ENCODE results near the gene WWC2. TPM values are rescaled to one million over a fixed set of nuclear protein-coding genes. Genes with fewer than 3 reads are reported as not detected.
"Not testable (repeated sequence)": the region's sequence is repeated elsewhere in the genome, so short reads cannot be mapped to it uniquely, and the experiment has no call there.

WWC2 gene
- total and polyA plus RNA-seq, 5 donors from 2014 or later = 0.14 to 0.51 (median 0.27) TPM; not detected in 1

GRCh38 chr4:183146478-183146877 is 47.4 kb downstream of the WWC2 start:
- H3K9me3 Mint-ChIP-seq = peaks cover 0 to 1% (median 0%) of the 10 kb centered on the region in 7 donors
- no peaks in the 10 kb centered on the region for H3K36me3 Mint-ChIP-seq
- H3K27ac Mint-ChIP-seq = peak overlapping the region in 1 of 3 donors; percentile 59

GRCh38 chr4:183147196-183147595 is 48.1 kb downstream of the WWC2 start:
- Histone ChIP-seq H3K4me3 (ENCODE audit: low read depth, low read length) (no peak overlapping the region), H3K27me3 (ENCODE audit: control insufficient read depth, insufficient read depth, low read length) (peaks cover 1% of the 10 kb centered on the region), H3K36me3 (ENCODE audit: control insufficient read depth, insufficient read depth, low read length) (no peaks in the 10 kb centered on the region), H3K9me3 (ENCODE audit: control insufficient read depth in 2 of 2, low read length in 2 of 2) (no peaks in the 10 kb centered on the region), H3K4me1 (ENCODE audit: control insufficient read depth, insufficient read depth, low read length, poor library complexity, severe bottlenecking) (no peaks in the 10 kb centered on the region), H3K27ac (ENCODE audit: insufficient read depth, low read length, poor library complexity, severe bottlenecking) (no peak overlapping the region)
- H3K27ac Mint-ChIP-seq = no peak overlapping the region
- no peaks in the 10 kb centered on the region for H3K9me3 Mint-ChIP-seq
- no peak for DNase-seq
- H3K36me3 Mint-ChIP-seq = no peaks in the 10 kb centered on the region
- peaks cover 0 to 2% (median 0%) of the 10 kb centered on the region in 4 donors for H3K4me1 Mint-ChIP-seq
- no peak overlapping the region for H3K4me3 Mint-ChIP-seq
- peaks cover 8% of the 10 kb centered on the region for H3K27me3 Mint-ChIP-seq
- no peak for ATAC-seq (ENCODE audit: low read depth in 2 of 2)

More at GRCh38 chr4:183146478-183146877, 47.4 kb downstream of the WWC2 start:
- H3K4me1 Mint-ChIP-seq = peaks cover 0 to 2% (median 0%) of the 10 kb centered on the region in 4 donors
- Histone ChIP-seq H3K4me1 (ENCODE audit: control insufficient read depth, insufficient read depth, low read length, poor library complexity, severe bottlenecking) (no peaks in the 10 kb centered on the region), H3K36me3 (ENCODE audit: control insufficient read depth, insufficient read depth, low read length) (no peaks in the 10 kb centered on the region), H3K9me3 (ENCODE audit: control insufficient read depth in 2 of 2, low read length in 2 of 2) (no peaks in the 10 kb centered on the region), H3K27ac (ENCODE audit: insufficient read depth, low read length, poor library complexity, severe bottlenecking) (no peak overlapping the region), H3K4me3 (ENCODE audit: low read depth, low read length) (no peak overlapping the region), H3K27me3 (ENCODE audit: control insufficient read depth, insufficient read depth, low read length) (peaks cover 1% of the 10 kb centered on the region)
- DNase-seq (no peak), ATAC-seq (ENCODE audit: low read depth in 2 of 2) (no peak)
- no peak overlapping the region for H3K4me3 Mint-ChIP-seq
- peaks cover 9% of the 10 kb centered on the region for H3K27me3 Mint-ChIP-seq

- Histone ChIP-seq H3K4me1 (ENCODE audit: control insufficient read depth, insufficient read depth, low read length, poor library complexity, severe bottlenecking) (no peaks in the 10 kb centered on the region), H3K36me3 (ENCODE audit: control insufficient read depth, insufficient read depth, low read length) (no peaks in the 10 kb centered on the region), H3K4me3 (ENCODE audit: low read depth, low read length) (no peak overlapping the region), H3K27ac (ENCODE audit: insufficient read depth, low read length, poor library complexity, severe bottlenecking) (no peak overlapping the region), H3K27me3 (ENCODE audit: control insufficient read depth, insufficient read depth, low read length) (peaks cover 1% of the 10 kb centered on the region), H3K9me3 (ENCODE audit: control insufficient read depth in 2 of 2, low read length in 2 of 2) (no peaks in the 10 kb centered on the region)
- DNase-seq (no peak), ATAC-seq (ENCODE audit: low read depth in 2 of 2) (no peak)
- peaks cover 0 to 2% (median 0%) of the 10 kb centered on the region in 4 donors for H3K4me1 Mint-ChIP-seq
- no peak overlapping the region for H3K4me3 Mint-ChIP-seq
- no peaks in the 10 kb centered on the region for H3K36me3 Mint-ChIP-seq
- peaks cover 4% of the 10 kb centered on the region for H3K27me3 Mint-ChIP-seq
- no peaks in the 10 kb centered on the region for H3K9me3 Mint-ChIP-seq
- no peak overlapping the region for H3K27ac Mint-ChIP-seq
These were observed 48.9 kb downstream of the WWC2 start for GRCh38 chr4:183147983-183148382.

GRCh38 chr4:183149616-183150539 is 50.8 kb downstream of the WWC2 start:
- Mint-ChIP-seq H3K27me3 (peaks cover 4% of the 10 kb centered on the region), H3K4me1 (no peaks in the 10 kb centered on the region), H3K27ac (no peak overlapping the region), H3K9me3 (no peaks in the 10 kb centered on the region), H3K4me3 (no peak overlapping the region), H3K36me3 (no peaks in the 10 kb centered on the region)
- H3K4me1 ChIP-seq (ENCODE audit: control insufficient read depth, insufficient read depth, low read length, poor library complexity, severe bottlenecking) = no peaks in the 10 kb centered on the region
- DNase-seq (no peak), ATAC-seq (ENCODE audit: low read depth in 2 of 2) (no peak)
- no peak overlapping the region for H3K4me3 ChIP-seq (ENCODE audit: low read depth, low read length)
- H3K27me3 ChIP-seq (ENCODE audit: control insufficient read depth, insufficient read depth, low read length) = peaks cover 1% of the 10 kb centered on the region
- H3K36me3 ChIP-seq (ENCODE audit: control insufficient read depth, insufficient read depth, low read length) = no peaks in the 10 kb centered on the region
- no peaks in the 10 kb centered on the region for H3K9me3 ChIP-seq (ENCODE audit: control insufficient read depth in 2 of 2, low read length in 2 of 2)
- no peak overlapping the region for H3K27ac ChIP-seq (ENCODE audit: insufficient read depth, low read length, poor library complexity, severe bottlenecking)

GRCh38 chr4:183150664-183151063 is 51.6 kb downstream of the WWC2 start:
- not testable (repeated sequence) for DNase-seq; H3K4me1 Mint-ChIP-seq; H3K27me3 ChIP-seq (ENCODE audit: control insufficient read depth, insufficient read depth, low read length); H3K9me3 Mint-ChIP-seq; H3K27ac Mint-ChIP-seq; H3K9me3 ChIP-seq (ENCODE audit: control insufficient read depth in 2 of 2, low read length in 2 of 2); H3K27ac ChIP-seq (ENCODE audit: insufficient read depth, low read length, poor library complexity, severe bottlenecking); H3K4me1 ChIP-seq (ENCODE audit: control insufficient read depth, insufficient read depth, low read length, poor library complexity, severe bottlenecking); H3K4me3 ChIP-seq (ENCODE audit: low read depth, low read length); H3K27me3 Mint-ChIP-seq; H3K4me3 Mint-ChIP-seq; H3K36me3 Mint-ChIP-seq; H3K36me3 ChIP-seq (ENCODE audit: control insufficient read depth, insufficient read depth, low read length); ATAC-seq (ENCODE audit: low read depth in 2 of 2)

GRCh38 chr4:183152232-183152631 is 53.2 kb downstream of the WWC2 start:
- DNase-seq; H3K9me3 ChIP-seq (ENCODE audit: control insufficient read depth in 2 of 2, low read length in 2 of 2); H3K4me1 ChIP-seq (ENCODE audit: control insufficient read depth, insufficient read depth, low read length, poor library complexity, severe bottlenecking); H3K36me3 Mint-ChIP-seq; H3K9me3 Mint-ChIP-seq; H3K27me3 Mint-ChIP-seq; H3K4me3 ChIP-seq (ENCODE audit: low read depth, low read length); H3K4me1 Mint-ChIP-seq; H3K27ac Mint-ChIP-seq; ATAC-seq (ENCODE audit: low read depth in 2 of 2); H3K27ac ChIP-seq (ENCODE audit: insufficient read depth, low read length, poor library complexity, severe bottlenecking); H3K27me3 ChIP-seq (ENCODE audit: control insufficient read depth, insufficient read depth, low read length); H3K36me3 ChIP-seq (ENCODE audit: control insufficient read depth, insufficient read depth, low read length); H3K4me3 Mint-ChIP-seq: not testable (repeated sequence)

- Histone ChIP-seq H3K9me3 (ENCODE audit: control insufficient read depth in 2 of 2, low read length in 2 of 2) (no peaks in the 10 kb centered on the region), H3K27me3 (ENCODE audit: control insufficient read depth, insufficient read depth, low read length) (no peaks in the 10 kb centered on the region), H3K36me3 (ENCODE audit: control insufficient read depth, insufficient read depth, low read length) (no peaks in the 10 kb centered on the region), H3K27ac (ENCODE audit: insufficient read depth, low read length, poor library complexity, severe bottlenecking) (no peak overlapping the region), H3K4me3 (ENCODE audit: low read depth, low read length) (no peak overlapping the region), H3K4me1 (ENCODE audit: control insufficient read depth, insufficient read depth, low read length, poor library complexity, severe bottlenecking) (no peaks in the 10 kb centered on the region)
- DNase-seq = no peak
- Mint-ChIP-seq H3K4me1 (no peaks in the 10 kb centered on the region), H3K4me3 (no peak overlapping the region), H3K36me3 (no peaks in the 10 kb centered on the region), H3K9me3 (peaks cover 0 to 1% (median 0%) of the 10 kb centered on the region in 7 donors), H3K27me3 (no peaks in the 10 kb centered on the region), H3K27ac (no peak overlapping the region)
- ATAC-seq (ENCODE audit: low read depth in 2 of 2) = no peak
These were observed 54.3 kb downstream of the WWC2 start for GRCh38 chr4:183153190-183153916.
